MM.1S (cell line): Measurements from ENCODE around the gene ATG4B.
"Not testable (repeated sequence)": the region's sequence is repeated elsewhere in the genome, so short reads cannot be mapped to it uniquely, and the experiment has no call there.

ENCODE experiments used
- CTCF ChIP-seq: fragments of 300-600 bp; sonication (generic); IDR thresholded peaks from 2 replicates; pipeline ENCODE4 v1.5.1; 2016; ENCODE audit warnings: antibody characterized with exemption, low read length, mixed read lengths
- EZH2 ChIP-seq: fragments of 300-600 bp; sonication (generic); optimal IDR thresholded peaks from 2 replicates; pipeline ENCODE3; 2017; ENCODE audit warnings: low read depth, mild to moderate bottlenecking, antibody characterized with exemption, low read length, mixed read lengths

- not testable (repeated sequence) for TF ChIP-seq CTCF, EZH2
Measured at GRCh38 chr2:241662731-241663130, 25.2 kb downstream of the ATG4B start.
